SK-N-SH treated with all-trans-retinoic acid at 6 μM for 48 hours (cell line): ENCODE data around the gene LPIN2.
"Not testable (repeated sequence)": the region's sequence is repeated elsewhere in the genome, so short reads cannot be mapped to it uniquely, and the experiment has no call there.

Experiments
- ATAC-seq: fragments of 200-7000 bp; cut with Tn5 transposase; 3 replicates; pipeline ENCODE4 v1.9.1; 2020; ENCODE audit warnings: mild to moderate bottlenecking, moderate library complexity
- ARNTL ChIP-seq: fragments of 450-650 bp; formaldehyde crosslinking; IDR thresholded peaks from 2 replicates; pipeline ENCODE4 v1.5.0; 2020; ENCODE audit warnings: low read depth, mild to moderate bottlenecking, moderate library complexity, borderline replicate concordance
- BACH2 ChIP-seq: fragments of 250-450 bp; sonication (Bioruptor Pico); IDR thresholded peaks from 2 replicates; pipeline ENCODE4 v1.9.0; 2021; ENCODE audit warnings: mild to moderate bottlenecking, borderline replicate concordance
- CSDC2 ChIP-seq: fragments of 250-450 bp; sonication (Bioruptor Pico); IDR thresholded peaks from 2 replicates; pipeline ENCODE4 v1.5.0; 2020; ENCODE audit warnings: mild to moderate bottlenecking, moderate library complexity
- ESRRG ChIP-seq: fragments of 250-450 bp; sonication (Bioruptor Pico); IDR thresholded peaks from 2 replicates; pipeline ENCODE4 v1.6.1; 2021; ENCODE audit warnings: mild to moderate bottlenecking
- GLIS3 ChIP-seq: fragments of 250-450 bp; sonication (Bioruptor Pico); IDR thresholded peaks from 2 replicates; pipeline ENCODE4 v1.5.0; 2020; ENCODE audit warnings: mild to moderate bottlenecking, moderate library complexity
- OSR1 ChIP-seq: fragments of 250-450 bp; sonication (Bioruptor Pico); IDR thresholded peaks from 2 replicates; pipeline ENCODE4 v1.8.0; 2022; ENCODE audit warnings: moderate library complexity, mild to moderate bottlenecking, inconsistent platforms
- PATZ1 ChIP-seq: fragments of 250-450 bp; sonication (Bioruptor Pico); IDR thresholded peaks from 2 replicates; pipeline ENCODE4 v1.8.0; 2020; ENCODE audit warnings: mild to moderate bottlenecking, moderate library complexity, borderline replicate concordance
- PPARA ChIP-seq: fragments of 250-450 bp; sonication (Bioruptor Pico); IDR thresholded peaks from 2 replicates; pipeline ENCODE4 v1.5.0; 2020; ENCODE audit warnings: mild to moderate bottlenecking, borderline replicate concordance
- TCF4 ChIP-seq: fragments of 250-450 bp; sonication (Bioruptor Pico); IDR thresholded peaks from 2 replicates; pipeline ENCODE4 v1.8.0; 2021; ENCODE audit warnings: mild to moderate bottlenecking, moderate library complexity, borderline replicate concordance
- TOX ChIP-seq: fragments of 250-450 bp; sonication (Bioruptor Pico); IDR thresholded peaks from 2 replicates; pipeline ENCODE4 v1.8.0; 2021; ENCODE audit warnings: mild to moderate bottlenecking, moderate library complexity, borderline replicate concordance
- ZC3H10 ChIP-seq: fragments of 250-450 bp; sonication (Bioruptor Pico); IDR thresholded peaks from 2 replicates; pipeline ENCODE4 v1.5.1; 2021; ENCODE audit warnings: mild to moderate bottlenecking, moderate library complexity
- ZFP30 ChIP-seq: fragments of 450-650 bp; formaldehyde crosslinking; IDR thresholded peaks from 2 replicates; pipeline ENCODE4 v1.5.0; 2022; ENCODE audit warnings: mild to moderate bottlenecking, moderate library complexity
- ZNF565 ChIP-seq: fragments of 450-650 bp; formaldehyde crosslinking; conservative IDR thresholded peaks from 2 replicates; pipeline ENCODE4 v1.5.0; 2020; ENCODE audit warnings: low read depth, mild to moderate bottlenecking, moderate library complexity
- ZNF8 ChIP-seq: fragments of 450-650 bp; formaldehyde crosslinking; IDR thresholded peaks from 2 replicates; pipeline ENCODE4 v1.5.0; 2020; ENCODE audit warnings: mild to moderate bottlenecking, moderate library complexity
- TF ChIP-seq, protein P1 (sequence below): fragments of 250-450 bp; sonication (Bioruptor Pico); IDR thresholded peaks from 2 replicates; pipeline ENCODE4 v1.5.1; 2020; ENCODE audit warnings: low read depth, mild to moderate bottlenecking, moderate library complexity
- TF ChIP-seq, protein P2 (sequence below): fragments of 250-450 bp; sonication (Bioruptor Pico); IDR thresholded peaks from 2 replicates; pipeline ENCODE4 v1.5.0; 2020; ENCODE audit warnings: mild to moderate bottlenecking, moderate library complexity
- TF ChIP-seq, protein P3 (sequence below): fragments of 250-450 bp; sonication (Bioruptor Pico); IDR thresholded peaks from 2 replicates; pipeline ENCODE4 v1.5.1; 2021; ENCODE audit warnings: mild to moderate bottlenecking, moderate library complexity

LPIN2 gene

GRCh38 chr18:3052411-3052758 lies 39.4 kb upstream of the LPIN2 start:
- ATAC-seq, result no peak
- TF ChIP-seq GLIS3 (CRISPR knock-in tag) (no peak), BACH2 (CRISPR knock-in tag) (no peak), CSDC2 (CRISPR knock-in tag) (no peak), ARNTL (CRISPR knock-in tag) (no peak), OSR1 (CRISPR knock-in tag) (no peak), ZNF8 (no peak)

GRCh38 chr18:3051718-3052410 lies 38.9 kb upstream of the LPIN2 start:
- no peak for TF ChIP-seq CSDC2 (CRISPR knock-in tag)
- TF ChIP-seq ZNF8, result no peak
- ATAC-seq, result no peak

GRCh38 chr18:3049897-3050454 lies 37.0 kb upstream of the LPIN2 start:
- ATAC-seq, result not testable (repeated sequence)

- TF ChIP-seq OSR1 (CRISPR knock-in tag) (no peak), ESRRG (CRISPR knock-in tag) (no peak)
- TF ChIP-seq, protein P1, sequence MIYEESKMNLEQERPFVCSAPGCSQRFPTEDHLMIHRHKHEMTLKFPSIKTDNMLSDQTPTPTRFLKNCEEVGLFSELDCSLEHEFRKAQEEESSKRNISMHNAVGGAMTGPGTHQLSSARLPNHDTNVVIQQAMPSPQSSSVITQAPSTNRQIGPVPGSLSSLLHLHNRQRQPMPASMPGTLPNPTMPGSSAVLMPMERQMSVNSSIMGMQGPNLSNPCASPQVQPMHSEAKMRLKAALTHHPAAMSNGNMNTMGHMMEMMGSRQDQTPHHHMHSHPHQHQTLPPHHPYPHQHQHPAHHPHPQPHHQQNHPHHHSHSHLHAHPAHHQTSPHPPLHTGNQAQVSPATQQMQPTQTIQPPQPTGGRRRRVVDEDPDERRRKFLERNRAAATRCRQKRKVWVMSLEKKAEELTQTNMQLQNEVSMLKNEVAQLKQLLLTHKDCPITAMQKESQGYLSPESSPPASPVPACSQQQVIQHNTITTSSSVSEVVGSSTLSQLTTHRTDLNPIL (CRISPR knock-in tag), result no peak
- ATAC-seq, result no peak
These were observed 35.9 kb upstream of the LPIN2 start for GRCh38 chr18:3048820-3049349.

- peak; percentile 20; the same call in 1 of the 3 replicates for ATAC-seq
- TF ChIP-seq ZFP30, result no peak
- TF ChIP-seq, protein P2, sequence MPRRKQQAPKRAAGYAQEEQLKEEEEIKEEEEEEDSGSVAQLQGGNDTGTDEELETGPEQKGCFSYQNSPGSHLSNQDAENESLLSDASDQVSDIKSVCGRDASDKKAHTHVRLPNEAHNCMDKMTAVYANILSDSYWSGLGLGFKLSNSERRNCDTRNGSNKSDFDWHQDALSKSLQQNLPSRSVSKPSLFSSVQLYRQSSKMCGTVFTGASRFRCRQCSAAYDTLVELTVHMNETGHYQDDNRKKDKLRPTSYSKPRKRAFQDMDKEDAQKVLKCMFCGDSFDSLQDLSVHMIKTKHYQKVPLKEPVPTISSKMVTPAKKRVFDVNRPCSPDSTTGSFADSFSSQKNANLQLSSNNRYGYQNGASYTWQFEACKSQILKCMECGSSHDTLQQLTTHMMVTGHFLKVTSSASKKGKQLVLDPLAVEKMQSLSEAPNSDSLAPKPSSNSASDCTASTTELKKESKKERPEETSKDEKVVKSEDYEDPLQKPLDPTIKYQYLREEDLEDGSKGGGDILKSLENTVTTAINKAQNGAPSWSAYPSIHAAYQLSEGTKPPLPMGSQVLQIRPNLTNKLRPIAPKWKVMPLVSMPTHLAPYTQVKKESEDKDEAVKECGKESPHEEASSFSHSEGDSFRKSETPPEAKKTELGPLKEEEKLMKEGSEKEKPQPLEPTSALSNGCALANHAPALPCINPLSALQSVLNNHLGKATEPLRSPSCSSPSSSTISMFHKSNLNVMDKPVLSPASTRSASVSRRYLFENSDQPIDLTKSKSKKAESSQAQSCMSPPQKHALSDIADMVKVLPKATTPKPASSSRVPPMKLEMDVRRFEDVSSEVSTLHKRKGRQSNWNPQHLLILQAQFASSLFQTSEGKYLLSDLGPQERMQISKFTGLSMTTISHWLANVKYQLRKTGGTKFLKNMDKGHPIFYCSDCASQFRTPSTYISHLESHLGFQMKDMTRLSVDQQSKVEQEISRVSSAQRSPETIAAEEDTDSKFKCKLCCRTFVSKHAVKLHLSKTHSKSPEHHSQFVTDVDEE, result no peak
- TF ChIP-seq PPARA (CRISPR knock-in tag), result no peak
- no peak for TF ChIP-seq ZNF565 (CRISPR knock-in tag)
- TF ChIP-seq GLIS3 (CRISPR knock-in tag), result no peak
- TF ChIP-seq, protein P3, sequence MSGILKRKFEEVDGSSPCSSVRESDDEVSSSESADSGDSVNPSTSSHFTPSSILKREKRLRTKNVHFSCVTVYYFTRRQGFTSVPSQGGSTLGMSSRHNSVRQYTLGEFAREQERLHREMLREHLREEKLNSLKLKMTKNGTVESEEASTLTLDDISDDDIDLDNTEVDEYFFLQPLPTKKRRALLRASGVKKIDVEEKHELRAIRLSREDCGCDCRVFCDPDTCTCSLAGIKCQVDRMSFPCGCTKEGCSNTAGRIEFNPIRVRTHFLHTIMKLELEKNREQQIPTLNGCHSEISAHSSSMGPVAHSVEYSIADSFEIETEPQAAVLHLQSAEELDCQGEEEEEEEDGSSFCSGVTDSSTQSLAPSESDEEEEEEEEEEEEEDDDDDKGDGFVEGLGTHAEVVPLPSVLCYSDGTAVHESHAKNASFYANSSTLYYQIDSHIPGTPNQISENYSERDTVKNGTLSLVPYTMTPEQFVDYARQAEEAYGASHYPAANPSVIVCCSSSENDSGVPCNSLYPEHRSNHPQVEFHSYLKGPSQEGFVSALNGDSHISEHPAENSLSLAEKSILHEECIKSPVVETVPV, result no peak
- no peak for TF ChIP-seq BACH2 (CRISPR knock-in tag)
- no peak for TF ChIP-seq ZC3H10 (CRISPR knock-in tag)
- TF ChIP-seq OSR1 (CRISPR knock-in tag), result no peak
- no peak for TF ChIP-seq ESRRG (CRISPR knock-in tag)
These were observed 35.2 kb upstream of the LPIN2 start for GRCh38 chr18:3048121-3048520.

DNA sequence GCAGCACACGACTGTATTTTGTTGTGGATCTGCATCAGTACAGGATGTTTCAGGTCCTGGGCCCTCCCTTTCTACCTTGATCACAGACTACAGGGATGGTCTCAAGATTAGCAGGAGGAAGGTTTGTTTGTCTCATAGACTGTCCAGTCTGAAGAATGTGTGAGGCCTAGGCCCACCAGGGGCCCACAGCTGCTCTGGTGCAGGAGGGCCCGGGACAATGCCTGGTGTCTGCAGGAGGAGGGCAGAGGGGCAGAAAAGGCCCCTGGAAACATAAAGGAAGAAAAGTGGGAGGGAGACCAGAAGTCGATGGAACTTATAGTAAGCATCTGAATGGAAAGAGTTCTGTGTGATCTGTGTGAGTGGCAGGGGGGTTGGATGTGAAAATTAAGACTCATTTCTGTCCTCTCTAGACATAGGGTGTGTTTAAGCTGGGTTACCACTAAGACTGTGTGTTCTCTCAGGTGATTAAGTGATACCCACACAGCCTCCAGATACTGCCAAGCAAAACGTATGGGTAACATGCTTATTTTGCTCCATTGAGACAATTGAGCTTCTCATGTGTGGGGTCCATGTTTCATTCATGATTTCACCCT lies 33.4 kb upstream of the LPIN2 start:
- no peak for ATAC-seq

More for the DNA sequence above, 33.4 kb upstream of the LPIN2 start:
- TF ChIP-seq ARNTL (CRISPR knock-in tag), result no peak
- TF ChIP-seq PATZ1, result no peak
- TF ChIP-seq TCF4 (CRISPR knock-in tag), result no peak
- no peak for TF ChIP-seq ZFP30
- TF ChIP-seq, protein P1 (CRISPR knock-in tag), result no peak
- no peak for TF ChIP-seq PPARA (CRISPR knock-in tag)
- no peak for TF ChIP-seq TOX (CRISPR knock-in tag)
- no peak for TF ChIP-seq ESRRG (CRISPR knock-in tag)
